Stomach smooth muscle (tissue), 2 donors: ENCODE results near the gene CFAP410.
A peak's percentile ranks its signal among the peaks of the same experiment; 100 is the strongest.

ENCODE experiments used
- H3K27ac ChIP-seq: one replicate; pipeline ENCODE4 v1.7.0; 2013; ENCODE audit warnings: mild to moderate bottlenecking, low read length, inconsistent platforms
- H3K27me3 ChIP-seq, 2 donors: one replicate each; pipeline ENCODE4 v1.7.0; 2013; ENCODE audit warnings: low read length in 2 of 2; ENCODE audit not compliant: insufficient read depth in 2 of 2, control insufficient read depth in 1 of 2
- H3K36me3 ChIP-seq, 2 donors: one replicate each; pipeline ENCODE4 v1.7.0; 2013; ENCODE audit warnings: low read length in 2 of 2; ENCODE audit not compliant: control insufficient read depth in 2 of 2, insufficient read depth in 2 of 2
- H3K4me1 ChIP-seq: one replicate; pipeline ENCODE4 v1.7.0; 2013; ENCODE audit warnings: low read length; ENCODE audit not compliant: control insufficient read depth, insufficient read depth
- H3K4me3 ChIP-seq, 2 donors: one replicate each; pipeline ENCODE4 v1.7.0; 2013; ENCODE audit warnings: low read length in 2 of 2
- H3K9ac ChIP-seq, 2 donors: one replicate each; pipeline ENCODE4 v1.7.0; 2013; ENCODE audit warnings: low read length in 2 of 2, mild to moderate bottlenecking in 1 of 2
- H3K9me3 ChIP-seq, 2 donors: one replicate each; pipeline ENCODE4 v1.7.0; 2013; ENCODE audit warnings: low read length in 2 of 2; ENCODE audit not compliant: control insufficient read depth in 2 of 2
- donor health status: healthy.
- donor health status: Pancreatic carcinoma.

CFAP410 gene

DNA sequence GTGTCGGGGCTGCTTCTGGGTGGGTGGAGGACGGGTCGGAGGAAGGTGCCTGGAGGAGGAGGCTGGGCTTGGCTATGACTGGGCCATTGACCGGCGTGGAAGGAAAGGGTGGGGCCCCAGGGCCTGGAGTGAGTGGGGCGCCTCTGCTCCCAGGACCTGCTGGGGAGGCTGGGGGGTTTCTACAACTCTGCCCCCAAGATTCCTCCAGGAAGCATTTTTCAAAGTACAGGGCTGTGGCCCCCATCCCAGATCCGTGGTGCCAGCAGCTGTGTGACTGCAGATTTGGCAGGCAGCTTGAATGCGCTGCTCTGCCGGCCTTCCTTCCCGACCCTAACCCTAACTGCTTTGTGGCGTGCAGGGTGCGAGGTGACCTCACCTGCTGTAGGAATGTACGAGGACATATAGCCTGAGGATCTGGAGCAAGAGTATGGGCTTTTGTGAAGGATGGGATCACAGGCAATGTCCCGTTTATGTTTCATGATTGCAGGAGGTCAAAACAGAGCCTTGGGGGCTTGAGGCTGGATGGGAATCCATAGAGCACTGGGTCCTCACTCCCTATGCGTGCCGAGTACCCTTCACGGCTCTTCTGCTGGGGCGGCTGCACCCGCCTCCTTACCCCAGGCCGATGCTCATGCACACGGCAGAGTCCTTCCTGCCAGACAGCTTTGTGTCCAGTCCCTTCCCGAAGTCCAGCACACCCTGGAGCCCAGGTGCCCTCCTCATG is 38.9 kb upstream of the CFAP410 start:
- H3K9ac ChIP-seq: no peak overlapping the region
- H3K27me3 ChIP-seq: peaks cover 11 to 30% of the 10 kb centered on the region in 2 donors
- no peaks in the 10 kb centered on the region for H3K4me1 ChIP-seq
- no peak overlapping the region for H3K27ac ChIP-seq
- no peak overlapping the region for H3K4me3 ChIP-seq
- peaks cover 0 to 7% of the 10 kb centered on the region in 2 donors for H3K9me3 ChIP-seq
- no peaks in the 10 kb centered on the region for H3K36me3 ChIP-seq

DNA sequence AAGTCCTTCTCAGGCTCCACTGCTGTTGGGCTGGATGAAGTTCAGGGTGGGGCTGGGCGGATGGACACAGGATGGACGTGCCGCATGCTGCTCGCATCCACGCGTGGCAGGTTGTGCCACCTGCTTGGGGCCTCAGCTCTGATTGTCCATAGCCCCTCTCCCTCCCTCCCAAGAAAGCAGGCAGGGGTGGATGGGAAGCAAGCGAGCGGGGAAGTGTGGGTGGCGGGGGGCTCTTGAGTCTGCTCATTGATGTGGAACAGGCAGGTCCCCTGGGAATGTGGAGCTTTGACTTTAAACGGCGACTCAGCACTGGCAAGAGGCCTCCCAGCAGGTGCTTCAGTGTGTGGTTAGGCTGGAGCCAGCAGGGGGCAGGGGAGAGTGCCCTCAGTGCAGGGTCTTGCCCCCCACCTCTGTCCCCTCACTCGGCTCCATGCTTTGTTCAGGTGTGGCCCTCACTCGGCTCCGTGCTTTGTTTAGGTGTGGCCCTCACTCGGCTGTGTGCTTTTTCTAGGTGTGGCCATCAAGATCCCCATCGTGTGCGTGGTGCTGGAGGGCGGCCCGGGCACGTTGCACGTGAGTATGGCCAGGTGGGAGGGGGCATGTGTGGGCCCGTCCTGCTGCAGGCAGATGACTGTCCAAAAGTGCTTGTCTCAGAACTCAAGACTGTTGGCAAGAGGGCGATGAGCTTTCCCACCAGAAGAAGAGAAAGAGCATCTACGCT is 38.2 kb upstream of the CFAP410 start:
- Histone ChIP-seq H3K27me3 (peaks cover 11 to 33% of the 10 kb centered on the region in 2 donors), H3K9ac (no peak overlapping the region), H3K27ac (no peak overlapping the region), H3K36me3 (no peaks in the 10 kb centered on the region), H3K4me1 (no peaks in the 10 kb centered on the region), H3K9me3 (peaks cover 0 to 3% of the 10 kb centered on the region in 2 donors), H3K4me3 (no peak overlapping the region)

DNA sequence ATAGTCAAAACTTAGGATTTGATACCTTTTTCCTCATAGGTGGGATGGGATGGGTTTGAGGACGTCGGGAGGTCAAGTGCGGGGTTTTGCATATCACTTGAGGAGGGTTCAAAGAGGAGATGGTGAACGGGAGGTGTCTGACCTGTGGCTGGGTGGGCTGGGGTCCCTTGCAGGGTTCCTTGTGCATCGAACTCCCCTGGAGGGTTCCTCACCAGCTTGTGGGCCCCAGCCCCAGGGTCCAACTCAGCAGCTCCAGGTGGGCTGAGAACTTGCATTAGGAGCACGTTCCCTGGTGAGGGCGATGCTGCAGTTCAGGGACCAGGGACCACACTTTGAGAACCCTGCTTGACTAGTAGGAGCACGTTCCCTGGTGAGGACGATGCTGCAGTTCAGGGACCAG is 37.4 kb upstream of the CFAP410 start:
- Histone ChIP-seq H3K9ac (no peak overlapping the region), H3K27ac (no peak overlapping the region), H3K4me3 (no peak overlapping the region), H3K4me1 (no peaks in the 10 kb centered on the region), H3K27me3 (peaks cover 11 to 33% of the 10 kb centered on the region in 2 donors), H3K36me3 (no peaks in the 10 kb centered on the region), H3K9me3 (peaks cover 0 to 2% of the 10 kb centered on the region in 2 donors)

DNA sequence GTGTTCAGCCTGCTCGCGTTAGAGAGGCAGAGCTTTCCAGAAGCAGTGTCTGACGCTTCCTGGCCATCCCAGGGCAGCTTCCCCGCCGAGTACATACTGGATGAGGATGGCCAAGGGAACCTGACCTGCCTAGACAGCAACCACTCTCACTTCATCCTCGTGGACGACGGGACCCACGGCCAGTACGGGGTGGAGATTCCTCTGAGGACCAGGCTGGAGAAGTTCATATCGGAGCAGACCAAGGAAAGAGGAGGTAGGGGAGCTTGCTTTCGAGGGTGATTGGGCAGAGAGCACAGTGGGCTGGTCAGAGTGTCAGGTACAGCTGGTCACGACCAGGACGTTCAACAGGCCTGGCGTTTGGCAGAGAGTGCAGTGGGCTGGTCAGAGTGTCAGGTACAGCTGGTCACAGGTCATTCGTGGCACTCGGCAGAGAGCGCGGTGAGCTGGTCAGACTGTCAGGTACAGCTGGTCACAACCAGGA is 36.6 kb upstream of the CFAP410 start:
- H3K4me1 ChIP-seq: no peaks in the 10 kb centered on the region
- H3K4me3 ChIP-seq: no peak overlapping the region
- H3K9me3 ChIP-seq: peaks cover 0 to 2% of the 10 kb centered on the region in 2 donors
- H3K9ac ChIP-seq: no peak overlapping the region
- peaks cover 11 to 33% of the 10 kb centered on the region in 2 donors for H3K27me3 ChIP-seq
- no peaks in the 10 kb centered on the region for H3K36me3 ChIP-seq
- no peak overlapping the region for H3K27ac ChIP-seq

DNA sequence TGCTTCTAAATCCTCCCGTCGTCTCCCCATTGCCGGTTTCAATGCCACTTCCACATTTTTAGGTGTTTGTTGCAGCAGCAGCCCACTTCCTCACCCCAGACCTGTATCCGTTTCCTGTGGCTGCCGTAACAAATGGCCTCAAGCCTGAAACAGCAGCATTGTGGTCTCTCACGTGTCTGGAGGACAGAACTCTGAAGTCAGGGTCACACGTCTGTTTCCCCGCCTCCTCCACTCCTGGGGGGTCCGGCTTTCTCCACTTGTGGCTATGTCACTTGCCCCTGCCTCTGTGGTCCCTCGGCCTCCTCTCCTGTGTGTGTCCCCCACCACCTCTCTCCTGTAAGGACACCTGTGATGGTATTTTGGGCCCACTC is 36.1 kb upstream of the CFAP410 start:
- no peak overlapping the region for H3K4me3 ChIP-seq
- peaks cover 11 to 37% of the 10 kb centered on the region in 2 donors for H3K27me3 ChIP-seq
- no peaks in the 10 kb centered on the region for H3K36me3 ChIP-seq
- H3K27ac ChIP-seq: no peak overlapping the region
- peaks cover 1% of the 10 kb centered on the region for H3K4me1 ChIP-seq
- no peak overlapping the region for H3K9ac ChIP-seq
- peaks cover 0 to 2% of the 10 kb centered on the region in 2 donors for H3K9me3 ChIP-seq

DNA sequence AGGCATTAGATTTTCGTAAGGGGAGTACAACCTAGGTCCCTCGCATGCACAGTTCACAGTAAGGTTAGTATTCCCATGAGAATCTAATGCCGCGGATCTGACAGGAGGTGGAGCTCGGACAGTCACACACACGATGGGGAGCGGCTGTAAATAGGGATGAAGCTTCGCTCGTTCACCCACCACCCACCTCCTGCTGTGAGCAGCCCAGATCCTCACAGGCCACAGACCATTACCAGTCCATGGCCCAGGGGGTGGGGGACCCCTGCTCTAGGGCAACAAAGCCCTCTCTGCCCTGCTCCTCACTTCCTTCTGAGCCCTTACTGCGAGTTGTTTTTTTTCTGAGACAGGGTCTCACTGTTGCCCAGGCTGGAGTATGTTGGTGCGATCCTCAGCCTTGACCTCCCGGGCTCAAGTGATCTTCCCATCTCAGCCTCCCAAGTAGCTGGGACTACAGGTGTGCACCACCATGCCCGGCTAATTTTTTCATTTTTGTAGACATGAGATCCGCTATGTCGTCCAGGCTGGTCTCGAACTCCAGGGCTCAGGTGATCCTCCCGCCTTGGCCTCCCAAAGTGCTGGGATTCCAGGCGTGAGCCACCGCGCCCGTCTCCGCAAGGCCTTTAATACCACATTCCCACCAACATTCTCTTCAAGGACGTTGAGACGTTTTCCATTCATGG is 35.6 kb upstream of the CFAP410 start:
- H3K27me3 ChIP-seq: peaks cover 13 to 33% of the 10 kb centered on the region in 2 donors

DNA sequence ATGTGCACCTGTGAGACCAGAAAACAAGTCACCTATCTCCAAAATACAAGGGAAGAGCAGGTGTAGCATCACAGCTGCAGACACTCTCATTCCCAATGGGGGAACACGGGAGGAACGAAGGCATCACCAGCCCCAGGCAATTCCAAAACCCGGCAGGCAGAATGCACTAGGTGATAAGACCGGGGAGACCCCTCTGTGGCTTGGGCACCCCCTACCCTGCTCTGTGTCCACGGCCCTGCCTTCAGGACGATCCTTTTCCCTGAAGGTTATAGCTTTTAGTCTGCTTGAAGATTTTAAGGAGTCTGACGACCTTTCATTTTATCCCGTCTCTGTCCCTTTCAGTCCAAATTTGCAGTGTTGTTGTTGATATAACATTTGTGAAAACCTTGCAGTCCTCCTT is 33.4 kb upstream of the CFAP410 start:
- Histone ChIP-seq H3K4me3 (no peak overlapping the region), H3K9me3 (peaks cover 0 to 2% of the 10 kb centered on the region in 2 donors), H3K9ac (no peak overlapping the region)

More for the DNA sequence above, 35.6 kb upstream of the CFAP410 start:
- Histone ChIP-seq H3K36me3 (no peaks in the 10 kb centered on the region), H3K9ac (no peak overlapping the region), H3K9me3 (peaks cover 0 to 2% of the 10 kb centered on the region in 2 donors), H3K4me3 (no peak overlapping the region), H3K4me1 (peaks cover 6% of the 10 kb centered on the region), H3K27ac (no peak overlapping the region)

DNA sequence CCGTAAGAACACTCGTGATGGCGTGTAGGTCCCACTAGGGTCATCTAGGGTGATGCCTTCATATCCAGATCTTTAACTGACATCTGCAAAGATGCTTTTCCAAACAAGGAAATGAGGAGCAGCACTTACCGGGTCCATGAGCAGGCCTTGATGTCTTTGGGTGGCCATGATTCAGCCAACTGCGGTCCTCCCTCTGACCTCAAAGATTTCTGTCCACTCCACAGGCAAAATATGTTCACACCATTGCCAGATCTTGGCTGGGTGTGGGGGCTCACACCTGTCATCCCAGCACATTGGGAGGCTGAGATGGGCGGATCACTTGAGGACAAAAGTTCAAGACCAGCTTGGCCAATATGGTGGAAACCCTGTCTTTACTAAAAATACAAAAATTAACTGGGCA is 32.4 kb upstream of the CFAP410 start:
- Histone ChIP-seq H3K36me3 (no peaks in the 10 kb centered on the region), H3K27me3 (peaks cover 16 to 25% of the 10 kb centered on the region in 2 donors), H3K9ac (no peak overlapping the region), H3K4me1 (peaks cover 6% of the 10 kb centered on the region), H3K27ac (no peak overlapping the region), H3K9me3 (peaks cover 0 to 2% of the 10 kb centered on the region in 2 donors), H3K4me3 (no peak overlapping the region)

More for the DNA sequence above, 33.4 kb upstream of the CFAP410 start:
- H3K4me1 ChIP-seq: peaks cover 6% of the 10 kb centered on the region
- H3K36me3 ChIP-seq: no peaks in the 10 kb centered on the region
- H3K27ac ChIP-seq: no peak overlapping the region
- peaks cover 16 to 31% of the 10 kb centered on the region in 2 donors for H3K27me3 ChIP-seq

DNA sequence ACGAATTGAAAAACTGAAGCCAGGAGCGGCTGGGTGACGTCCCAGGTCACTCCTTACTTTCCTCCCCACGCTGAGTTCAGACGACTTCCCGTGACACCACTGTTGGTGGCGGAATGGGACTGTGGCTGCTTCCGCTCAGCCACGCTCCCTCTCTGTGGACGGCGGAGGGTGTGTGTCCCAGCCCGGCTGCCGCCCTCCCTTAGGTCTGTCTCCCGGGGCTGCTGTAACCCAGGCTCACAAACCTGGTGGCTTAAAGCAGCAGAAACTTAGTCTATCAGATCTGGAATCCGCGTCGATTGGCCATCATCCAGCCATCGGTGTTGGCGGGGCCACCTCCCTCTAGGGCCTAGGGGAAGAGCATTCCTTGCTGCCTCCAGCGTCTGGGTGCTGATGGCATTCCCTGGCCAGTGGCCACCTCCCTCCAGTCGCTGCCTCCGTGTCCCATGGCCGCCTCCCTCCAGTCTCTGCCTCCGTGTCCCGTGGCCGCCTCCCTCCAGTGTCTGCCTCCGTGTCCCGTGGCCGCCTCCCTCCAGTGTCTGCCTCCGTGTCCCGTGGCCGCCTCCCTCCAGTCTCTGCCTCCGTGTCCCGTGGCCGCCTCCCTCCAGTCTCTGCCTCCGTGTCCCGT is 31.7 kb upstream of the CFAP410 start:
- Histone ChIP-seq H3K36me3 (no peaks in the 10 kb centered on the region), H3K4me1 (peaks cover 6% of the 10 kb centered on the region), H3K9ac (no peak overlapping the region), H3K27me3 (peaks cover 14 to 20% of the 10 kb centered on the region in 2 donors), H3K27ac (no peak overlapping the region), H3K4me3 (no peak overlapping the region), H3K9me3 (peaks cover 0 to 2% of the 10 kb centered on the region in 2 donors)

DNA sequence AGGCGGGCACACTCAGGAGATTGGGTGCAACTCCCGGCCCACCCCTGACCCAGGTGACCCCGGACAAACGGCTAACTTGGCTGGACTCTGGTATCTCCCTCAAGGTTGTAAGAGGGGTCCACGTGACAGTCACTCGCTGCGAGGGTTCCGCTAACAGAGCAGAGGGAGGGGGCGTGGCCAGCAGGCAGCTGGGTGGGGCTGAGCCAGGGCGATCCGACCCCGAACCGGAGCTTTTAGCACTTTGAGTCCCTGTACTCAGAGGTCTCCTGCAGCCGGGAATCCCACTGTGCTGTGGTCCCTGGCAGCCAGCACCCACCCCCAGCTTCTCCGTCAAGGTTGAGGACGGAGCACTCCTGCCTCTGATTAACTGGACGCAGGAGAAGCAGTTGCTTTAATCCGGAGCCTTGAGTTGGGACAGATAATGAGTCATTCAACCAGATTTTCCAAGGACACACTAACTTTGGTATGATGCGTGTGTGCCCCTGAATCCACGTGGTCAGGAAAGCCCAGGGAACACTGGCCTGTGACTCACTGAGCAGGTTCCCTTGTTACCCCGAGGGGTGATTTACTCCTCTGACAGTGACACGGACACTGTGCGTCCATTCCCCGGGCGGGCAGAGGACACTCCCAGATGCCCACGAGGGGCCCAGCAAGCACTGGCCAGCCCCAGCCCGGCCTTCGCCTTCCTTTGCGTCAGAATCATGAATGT is 31.0 kb upstream of the CFAP410 start:
- Histone ChIP-seq H3K9ac (no peak overlapping the region), H3K27ac (no peak overlapping the region), H3K4me1 (peaks cover 6% of the 10 kb centered on the region), H3K27me3 (peaks cover 11 to 18% of the 10 kb centered on the region in 2 donors), H3K9me3 (peaks cover 0 to 2% of the 10 kb centered on the region in 2 donors), H3K36me3 (no peaks in the 10 kb centered on the region), H3K4me3 (peak overlapping the region in 1 of 2 donors; percentile 35)
